ENCODE results near the gene GNG8.

DNA sequence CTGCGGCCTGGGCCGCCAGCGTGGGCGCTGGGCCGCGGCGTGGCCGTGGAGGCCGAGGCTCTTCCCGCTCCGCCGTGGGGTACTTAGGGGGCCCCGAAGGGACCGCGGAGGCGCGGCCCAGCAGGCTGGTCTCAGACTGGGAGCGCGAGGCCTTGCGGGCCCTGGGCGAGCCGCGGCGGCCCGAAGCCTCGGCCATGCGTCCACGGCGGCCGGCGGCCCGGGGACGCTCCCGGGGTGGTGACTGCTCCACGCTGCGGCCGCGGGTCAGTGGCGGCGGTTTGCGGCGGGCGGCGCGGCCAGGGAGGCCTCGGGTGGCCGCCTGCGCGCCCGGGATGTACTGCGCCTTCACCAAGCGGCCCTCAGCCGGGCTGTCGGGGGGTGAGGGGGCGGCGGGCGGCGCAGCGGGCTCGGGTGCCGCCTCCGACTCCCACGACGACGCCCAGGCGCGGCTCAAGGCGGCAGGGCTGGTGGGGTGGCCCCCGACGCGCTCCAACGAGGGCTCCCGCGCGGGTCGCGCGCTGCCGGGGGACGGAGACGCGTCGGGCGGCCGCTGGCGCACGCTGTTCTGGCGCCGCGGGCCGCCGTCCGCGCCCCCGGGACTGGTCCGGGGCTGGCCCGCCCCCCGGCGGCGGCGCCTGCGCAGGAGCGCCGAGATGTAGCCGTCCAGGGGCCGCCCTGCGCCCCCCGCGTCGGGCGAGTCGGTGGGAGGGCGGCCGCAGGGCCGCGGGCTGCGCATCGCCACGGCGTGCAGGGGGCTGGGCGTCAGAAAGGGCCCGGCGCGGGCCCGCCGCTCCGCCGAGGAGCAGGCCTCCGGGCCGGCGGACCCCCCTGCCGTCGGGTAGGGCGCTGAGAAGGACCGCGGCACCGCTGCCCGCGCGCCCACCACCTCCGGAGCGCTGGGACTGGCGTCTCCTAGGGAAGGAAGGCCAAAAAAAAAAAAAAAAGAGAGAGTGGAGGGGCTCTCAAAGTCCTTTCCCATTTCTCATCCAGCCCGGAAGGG lies 13.3 kb upstream of the GNG8 start:
- TF ChIP-seq, protein P1, sequence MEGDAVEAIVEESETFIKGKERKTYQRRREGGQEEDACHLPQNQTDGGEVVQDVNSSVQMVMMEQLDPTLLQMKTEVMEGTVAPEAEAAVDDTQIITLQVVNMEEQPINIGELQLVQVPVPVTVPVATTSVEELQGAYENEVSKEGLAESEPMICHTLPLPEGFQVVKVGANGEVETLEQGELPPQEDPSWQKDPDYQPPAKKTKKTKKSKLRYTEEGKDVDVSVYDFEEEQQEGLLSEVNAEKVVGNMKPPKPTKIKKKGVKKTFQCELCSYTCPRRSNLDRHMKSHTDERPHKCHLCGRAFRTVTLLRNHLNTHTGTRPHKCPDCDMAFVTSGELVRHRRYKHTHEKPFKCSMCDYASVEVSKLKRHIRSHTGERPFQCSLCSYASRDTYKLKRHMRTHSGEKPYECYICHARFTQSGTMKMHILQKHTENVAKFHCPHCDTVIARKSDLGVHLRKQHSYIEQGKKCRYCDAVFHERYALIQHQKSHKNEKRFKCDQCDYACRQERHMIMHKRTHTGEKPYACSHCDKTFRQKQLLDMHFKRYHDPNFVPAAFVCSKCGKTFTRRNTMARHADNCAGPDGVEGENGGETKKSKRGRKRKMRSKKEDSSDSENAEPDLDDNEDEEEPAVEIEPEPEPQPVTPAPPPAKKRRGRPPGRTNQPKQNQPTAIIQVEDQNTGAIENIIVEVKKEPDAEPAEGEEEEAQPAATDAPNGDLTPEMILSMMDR (IDR thresholded peaks at IDR 0.05; ENCODE audit: poor library complexity) = no peak
- TF ChIP-seq EZH2phosphoT487 (IDR thresholded peaks at IDR 0.05; ENCODE audit: low read depth, severe bottlenecking, unreplicated experiment) = no peak

Measured in hepatocyte (in vitro differentiated cells).